Measurements from ENCODE around the gene CPVL. TPM values are rescaled to one million over a fixed set of nuclear protein-coding genes. Genes with fewer than 3 reads are reported as not detected.
A peak's percentile ranks its signal among the peaks of the same experiment; 100 is the strongest.
"Not testable (repeated sequence)": the region's sequence is repeated elsewhere in the genome, so short reads cannot be mapped to it uniquely, and the experiment has no call there.

CPVL gene
- polyA plus RNA-seq, 3 donors from 2014 or later, result 4.3 to 60.4 (median 35.4) TPM

DNA sequence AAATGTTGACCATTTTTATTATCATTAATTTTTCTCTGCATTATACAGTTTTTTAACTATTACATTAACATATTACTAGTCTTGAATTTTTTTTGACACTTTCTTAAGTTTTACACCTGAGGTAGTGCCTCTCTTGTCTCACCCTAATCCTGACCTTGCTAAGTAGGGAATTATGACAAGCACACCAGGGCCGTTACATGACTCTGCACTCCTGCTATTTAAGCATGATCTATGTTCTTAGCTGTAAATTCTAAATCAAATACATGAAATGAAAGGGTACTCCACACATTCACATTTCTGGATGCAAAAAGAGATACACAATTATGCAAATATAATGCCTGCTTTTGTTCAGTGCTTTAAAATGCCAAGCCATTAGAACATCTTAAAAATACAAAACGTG lies 23.6 kb downstream of the CPVL start:
- no peaks in the 10 kb centered on the region for H3K9me3 Mint-ChIP-seq
- H3K27me3 Mint-ChIP-seq (ENCODE audit: low read depth in 3 of 3), result no peaks in the 10 kb centered on the region
- H3K27ac Mint-ChIP-seq, result no peak overlapping the region
- H3K4me3 Mint-ChIP-seq, result no peak overlapping the region
- H3K36me3 Mint-ChIP-seq, result no peaks in the 10 kb centered on the region
- DNase-seq, result no peak
- H3K4me1 Mint-ChIP-seq, result no peaks in the 10 kb centered on the region

DNA sequence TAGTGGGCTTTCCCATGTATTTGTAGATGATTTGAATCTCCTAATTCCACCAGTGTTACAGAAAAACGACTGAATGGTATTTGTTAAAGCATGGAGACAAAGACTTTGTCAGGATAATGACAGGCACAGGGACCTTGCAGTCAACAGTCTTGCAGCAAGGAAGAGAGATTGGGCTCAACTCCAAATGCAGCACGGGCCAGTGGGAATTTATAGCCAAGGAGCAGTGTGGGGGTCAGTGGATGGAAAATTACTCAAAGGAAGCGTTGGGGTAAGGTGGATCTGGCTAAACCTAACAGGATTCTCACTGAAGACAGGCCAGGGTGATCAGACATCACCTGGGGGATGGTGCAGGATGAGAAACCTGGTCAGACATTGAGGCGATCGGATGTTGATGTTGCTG lies 24.3 kb downstream of the CPVL start:
- no peaks in the 10 kb centered on the region for H3K27me3 Mint-ChIP-seq (ENCODE audit: low read depth in 3 of 3)
- no peak overlapping the region for H3K27ac Mint-ChIP-seq
- no peak for DNase-seq
- no peaks in the 10 kb centered on the region for H3K4me1 Mint-ChIP-seq
- H3K4me3 Mint-ChIP-seq, result no peak overlapping the region
- no peaks in the 10 kb centered on the region for H3K9me3 Mint-ChIP-seq
- no peaks in the 10 kb centered on the region for H3K36me3 Mint-ChIP-seq

GRCh38 chr7:29120955-29121354 lies 25.4 kb downstream of the CPVL start:
- Mint-ChIP-seq H3K4me3 (no peak overlapping the region), H3K27me3 (ENCODE audit: low read depth in 3 of 3) (peaks cover 0 to 2% (median under 1%) of the 10 kb centered on the region in 3 donors), H3K4me1 (no peaks in the 10 kb centered on the region), H3K9me3 (no peaks in the 10 kb centered on the region), H3K36me3 (no peaks in the 10 kb centered on the region), H3K27ac (no peak overlapping the region)
- no peak for DNase-seq

DNA sequence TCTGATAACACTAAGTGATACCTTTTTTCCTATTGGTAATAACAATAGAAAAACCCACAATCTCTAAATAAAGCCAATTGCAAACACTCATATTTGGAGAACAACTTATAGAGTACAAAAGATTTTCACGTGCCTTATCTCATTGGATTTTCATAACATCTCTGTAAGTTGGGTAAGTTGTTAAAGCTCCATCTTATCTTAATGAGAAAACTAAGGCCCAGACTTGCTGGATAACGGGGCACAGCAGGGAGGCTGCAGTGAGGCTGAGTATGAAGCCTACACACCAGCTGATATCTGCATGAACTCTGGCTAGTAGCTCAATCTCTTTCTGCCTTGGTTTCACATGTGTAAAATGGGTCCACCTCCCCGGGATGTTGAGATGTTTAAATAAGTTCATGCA lies 26.8 kb downstream of the CPVL start:
- H3K27ac Mint-ChIP-seq, result no peak overlapping the region

GRCh38 chr7:29116361-29117200 lies 29.8 kb downstream of the CPVL start:
- Mint-ChIP-seq H3K27ac (no peak overlapping the region), H3K4me1 (peaks cover 6 to 14% of the 10 kb centered on the region in 2 donors), H3K4me3 (no peak overlapping the region), H3K9me3 (no peaks in the 10 kb centered on the region), H3K27me3 (ENCODE audit: low read depth in 3 of 3) (peaks cover 2 to 6% (median 3%) of the 10 kb centered on the region in 3 donors), H3K36me3 (no peaks in the 10 kb centered on the region)
- no peak for DNase-seq

More for the DNA sequence above, 26.8 kb downstream of the CPVL start:
- H3K4me1 Mint-ChIP-seq, result no peaks in the 10 kb centered on the region
- no peak overlapping the region for H3K4me3 Mint-ChIP-seq
- no peaks in the 10 kb centered on the region for H3K9me3 Mint-ChIP-seq
- H3K27me3 Mint-ChIP-seq (ENCODE audit: low read depth in 3 of 3), result peaks cover 2 to 3% (median 2%) of the 10 kb centered on the region in 3 donors
- no peak for DNase-seq
- no peaks in the 10 kb centered on the region for H3K36me3 Mint-ChIP-seq

DNA sequence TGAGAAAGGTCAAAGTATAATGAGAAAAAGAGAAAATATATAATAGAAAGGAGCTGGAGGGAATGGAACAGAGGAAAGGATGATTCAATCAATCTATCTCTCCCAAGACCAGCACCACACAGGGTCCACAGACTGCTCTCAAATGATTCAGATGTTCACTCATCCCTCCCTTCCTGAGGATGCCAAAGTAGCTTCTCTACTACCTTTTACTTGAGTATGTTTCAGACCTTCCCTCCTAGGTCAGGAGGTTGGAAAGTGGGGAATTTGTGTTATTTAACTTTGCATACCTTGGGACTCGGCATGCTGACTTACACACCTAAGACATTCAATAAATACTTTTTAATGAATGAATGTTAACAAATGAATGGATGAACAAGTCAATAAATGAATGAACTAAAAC lies 30.6 kb downstream of the CPVL start:
- no peaks in the 10 kb centered on the region for H3K36me3 Mint-ChIP-seq
- DNase-seq, result no peak
- H3K27ac Mint-ChIP-seq, result no peak overlapping the region
- no peaks in the 10 kb centered on the region for H3K9me3 Mint-ChIP-seq
- peaks cover 2 to 8% (median 5%) of the 10 kb centered on the region in 3 donors for H3K27me3 Mint-ChIP-seq (ENCODE audit: low read depth in 3 of 3)
- peaks cover 6 to 14% of the 10 kb centered on the region in 2 donors for H3K4me1 Mint-ChIP-seq
- H3K4me3 Mint-ChIP-seq, result no peak overlapping the region

DNA sequence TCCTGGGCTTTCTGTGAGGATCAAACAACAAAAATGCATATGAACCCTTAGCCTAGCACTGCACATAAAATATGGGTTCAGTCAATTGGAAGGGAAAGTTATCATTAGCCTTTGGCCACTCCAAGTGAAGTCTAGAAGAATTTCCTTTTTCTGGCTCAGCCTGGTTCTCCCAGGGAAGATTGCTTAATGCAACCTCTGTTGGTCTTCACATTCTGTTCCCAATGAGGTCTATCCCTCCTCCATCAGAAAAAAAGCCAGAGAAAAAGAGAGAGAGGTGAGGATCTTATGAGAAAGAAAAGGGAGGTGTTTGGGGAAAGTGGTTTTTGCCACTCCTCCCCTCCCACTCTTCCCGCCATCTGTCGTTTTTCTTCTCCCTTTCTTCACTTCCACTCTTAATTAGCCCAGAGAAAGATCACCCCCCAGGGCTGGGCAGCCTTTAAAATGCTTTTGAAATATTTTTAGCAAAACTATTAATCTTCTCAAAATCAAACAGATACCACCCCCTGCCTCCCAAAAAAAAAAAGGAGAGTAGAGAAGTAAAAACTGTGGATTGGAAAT lies 31.1 kb downstream of the CPVL start:
- H3K27ac Mint-ChIP-seq, result no peak overlapping the region
- no peaks in the 10 kb centered on the region for H3K9me3 Mint-ChIP-seq
- no peak overlapping the region for H3K4me3 Mint-ChIP-seq
- DNase-seq, result no peak
- H3K36me3 Mint-ChIP-seq, result no peaks in the 10 kb centered on the region
- peaks cover 2 to 8% (median 5%) of the 10 kb centered on the region in 3 donors for H3K27me3 Mint-ChIP-seq (ENCODE audit: low read depth in 3 of 3)
- H3K4me1 Mint-ChIP-seq, result peaks cover 6 to 14% of the 10 kb centered on the region in 2 donors

GRCh38 chr7:29114266-29114665 lies 32.1 kb downstream of the CPVL start:
- not testable (repeated sequence) for DNase-seq; H3K36me3 Mint-ChIP-seq; H3K27me3 Mint-ChIP-seq (ENCODE audit: low read depth in 3 of 3); H3K27ac Mint-ChIP-seq; H3K9me3 Mint-ChIP-seq; H3K4me3 Mint-ChIP-seq
- H3K4me1 Mint-ChIP-seq, result peaks cover 6 to 14% of the 10 kb centered on the region in 2 donors

GRCh38 chr7:29113384-29114102 lies 32.8 kb downstream of the CPVL start:
- H3K27me3 Mint-ChIP-seq (ENCODE audit: low read depth in 3 of 3), result peaks cover 4 to 8% (median 5%) of the 10 kb centered on the region in 3 donors
- peaks cover 6 to 14% of the 10 kb centered on the region in 2 donors for H3K4me1 Mint-ChIP-seq
- peak in 1 of 3 donors; percentile 8 for DNase-seq
- H3K9me3 Mint-ChIP-seq, result no peaks in the 10 kb centered on the region
- no peak overlapping the region for H3K4me3 Mint-ChIP-seq
- no peaks in the 10 kb centered on the region for H3K36me3 Mint-ChIP-seq
- H3K27ac Mint-ChIP-seq, result no peak overlapping the region

- Mint-ChIP-seq H3K9me3 (no peaks in the 10 kb centered on the region), H3K27me3 (ENCODE audit: low read depth in 3 of 3) (peaks cover 4 to 8% (median 5%) of the 10 kb centered on the region in 3 donors), H3K36me3 (no peaks in the 10 kb centered on the region), H3K4me3 (no peak overlapping the region), H3K27ac (no peak overlapping the region), H3K4me1 (peaks cover 6 to 14% of the 10 kb centered on the region in 2 donors)
- DNase-seq, result no peak
These were observed 33.6 kb downstream of the CPVL start for GRCh38 chr7:29112721-29113120.

DNA sequence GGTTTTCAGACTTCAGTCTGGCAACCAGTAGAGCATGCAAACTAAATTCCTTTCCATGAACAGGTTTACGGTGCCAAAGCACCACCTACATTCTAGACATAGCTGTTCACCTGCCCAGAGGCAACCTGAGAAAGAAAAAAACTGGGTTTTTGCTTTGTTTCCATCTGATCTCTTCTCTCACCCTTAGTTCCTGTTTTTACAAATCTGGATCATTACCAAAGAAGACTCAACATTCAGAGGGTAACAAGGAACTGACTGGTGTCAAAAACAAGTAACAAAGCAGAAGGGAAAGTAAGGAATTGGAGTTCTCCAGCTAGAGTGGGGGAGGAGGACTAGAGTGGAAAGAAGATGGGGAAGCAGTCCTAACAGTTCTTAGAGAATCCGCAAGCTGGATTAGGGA lies 36.4 kb downstream of the CPVL start:
- H3K27ac Mint-ChIP-seq, result no peak overlapping the region
- H3K36me3 Mint-ChIP-seq, result no peaks in the 10 kb centered on the region
- H3K27me3 Mint-ChIP-seq (ENCODE audit: low read depth in 3 of 3), result peaks cover 3 to 4% (median 4%) of the 10 kb centered on the region in 3 donors
- no peak overlapping the region for H3K4me3 Mint-ChIP-seq
- DNase-seq, result no peak
- H3K9me3 Mint-ChIP-seq, result no peaks in the 10 kb centered on the region
- peaks cover 6 to 14% of the 10 kb centered on the region in 2 donors for H3K4me1 Mint-ChIP-seq

DNA sequence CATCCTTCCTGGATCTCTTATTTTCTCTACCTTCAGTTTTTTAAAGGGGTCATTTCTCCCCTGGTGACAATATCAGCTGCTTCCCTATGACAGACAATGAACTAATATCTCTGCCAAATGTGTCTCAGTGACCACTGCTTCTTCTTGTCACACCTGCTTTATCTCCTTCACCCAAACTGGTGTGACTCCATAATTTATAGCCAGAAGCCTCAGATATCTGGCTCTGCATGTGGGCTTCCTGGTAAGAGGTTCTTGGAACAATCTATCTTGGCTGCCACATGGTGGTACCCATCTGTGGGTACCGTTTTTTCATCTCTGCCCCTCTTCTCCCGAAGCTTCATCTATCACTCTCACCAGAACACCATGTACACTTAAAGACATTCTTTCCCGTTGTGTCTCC lies 37.0 kb downstream of the CPVL start:
- H3K9me3 Mint-ChIP-seq, result no peaks in the 10 kb centered on the region
- H3K4me1 Mint-ChIP-seq, result peaks cover 6 to 14% of the 10 kb centered on the region in 2 donors
- H3K4me3 Mint-ChIP-seq, result no peak overlapping the region
- DNase-seq, result no peak
- no peaks in the 10 kb centered on the region for H3K36me3 Mint-ChIP-seq
- H3K27me3 Mint-ChIP-seq (ENCODE audit: low read depth in 3 of 3), result peaks cover 2 to 4% (median 3%) of the 10 kb centered on the region in 3 donors
- H3K27ac Mint-ChIP-seq, result no peak overlapping the region

DNA sequence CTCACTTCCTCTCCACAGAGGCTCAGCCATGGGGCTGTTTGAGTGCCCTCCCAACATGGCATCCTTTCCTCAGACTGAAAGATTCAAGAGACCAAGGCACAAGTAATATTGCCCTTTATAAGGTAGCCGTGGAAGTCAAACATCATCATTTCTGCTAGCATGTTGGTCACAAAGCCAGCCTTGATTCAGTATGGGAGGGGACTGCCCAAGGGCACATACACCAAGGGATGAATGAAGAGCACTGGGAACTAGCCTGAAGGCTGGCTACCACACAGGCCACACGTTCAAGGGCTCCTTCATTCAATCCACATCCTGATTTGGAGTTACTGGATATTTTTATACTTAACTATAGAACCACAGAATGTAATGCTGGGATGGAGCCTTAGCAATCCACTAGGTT lies 39.3 kb downstream of the CPVL start:
- H3K9me3 Mint-ChIP-seq, result no peaks in the 10 kb centered on the region
- no peak for DNase-seq
- H3K36me3 Mint-ChIP-seq, result no peaks in the 10 kb centered on the region
- peaks cover 0 to 1% of the 10 kb centered on the region in 2 donors for H3K4me1 Mint-ChIP-seq
- H3K27me3 Mint-ChIP-seq (ENCODE audit: low read depth in 3 of 3), result peaks cover 2 to 3% (median 2%) of the 10 kb centered on the region in 3 donors
- no peak overlapping the region for H3K27ac Mint-ChIP-seq
- H3K4me3 Mint-ChIP-seq, result no peak overlapping the region

- Mint-ChIP-seq H3K36me3 (no peaks in the 10 kb centered on the region), H3K4me3 (no peak overlapping the region), H3K9me3 (no peaks in the 10 kb centered on the region), H3K27me3 (ENCODE audit: low read depth in 3 of 3) (peaks cover 2% of the 10 kb centered on the region in 3 donors), H3K4me1 (peaks cover 0 to 1% of the 10 kb centered on the region in 2 donors), H3K27ac (no peak overlapping the region)
- DNase-seq, result no peak
These were observed 39.7 kb downstream of the CPVL start for GRCh38 chr7:29106669-29106988.
